Stomach (tissue), 4 donors: ENCODE data around the gene LRRC49.

Experiments
- CTCF ChIP-seq, 7 experiments: fragments of 450-650 bp in 4 of 7; fragments of 200-600 bp in 3 of 7; sonication (generic) in 3 of 7; IDR thresholded peaks; one replicate each; pipeline ENCODE4 v1.5.1; 2016 to 2019; ENCODE audit warnings: antibody characterized with exemption in 7 of 7, control low read depth in 2 of 7, mild to moderate bottlenecking in 1 of 7
- EP300 ChIP-seq: sonication (generic); formaldehyde crosslinking; IDR thresholded peaks from one replicate; pipeline ENCODE4 v1.6.1; 2017; ENCODE audit warnings: antibody characterized with exemption

GRCh38 chr15:70964686-70965085 lies 72.1 kb downstream of the LRRC49 start:
- TF ChIP-seq EP300, result no peak
- TF ChIP-seq CTCF (IDR thresholded peaks at IDR 0.05), result no peak
